HG02763 (cell line): ENCODE data around the gene ERG28.
"Not testable (repeated sequence)": the region's sequence is repeated elsewhere in the genome, so short reads cannot be mapped to it uniquely, and the experiment has no call there.

Experiments
- ATAC-seq: cut with Tn5 transposase; IDR thresholded peaks from one replicate; pipeline ENCODE4 v1.9.1; 2021; ENCODE audit warnings: mild to moderate bottlenecking, moderate library complexity; ENCODE audit not compliant: unreplicated experiment

The ERG28 gene

GRCh38 chr14:75626863-75627262 is 33.8 kb downstream of the ERG28 start:
- no peak for ATAC-seq

GRCh38 chr14:75626396-75626795 is 34.3 kb downstream of the ERG28 start:
- ATAC-seq = no peak

- no peak for ATAC-seq
Measured at GRCh38 chr14:75625034-75625433, 35.6 kb downstream of the ERG28 start.

- no peak for ATAC-seq
Measured at GRCh38 chr14:75619548-75619947, 41.1 kb downstream of the ERG28 start.

- ATAC-seq = no peak
Measured at GRCh38 chr14:75615200-75615599, 45.5 kb downstream of the ERG28 start.

- no peak for ATAC-seq
Measured at GRCh38 chr14:75614179-75614578, 46.5 kb downstream of the ERG28 start.

DNA sequence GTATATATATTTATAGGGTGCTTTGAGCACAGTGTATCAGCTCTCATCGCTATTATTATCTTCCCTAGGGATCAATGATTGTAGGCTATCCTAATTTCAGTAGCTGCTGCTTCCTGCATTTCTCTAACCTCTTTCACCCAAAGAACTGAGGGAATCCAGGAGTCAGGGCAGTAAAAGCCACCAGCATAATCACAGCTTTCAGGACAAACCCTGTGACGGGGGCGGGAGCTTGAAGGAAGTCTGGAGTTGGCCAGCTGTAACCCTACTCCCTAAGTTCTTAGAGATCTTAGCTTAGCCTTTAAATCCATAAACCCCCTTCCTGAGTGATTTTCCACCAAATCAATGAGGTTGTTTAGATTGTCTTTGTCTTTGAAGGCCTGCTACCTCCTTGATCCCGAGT is 48.5 kb downstream of the ERG28 start:
- no peak for ATAC-seq

DNA sequence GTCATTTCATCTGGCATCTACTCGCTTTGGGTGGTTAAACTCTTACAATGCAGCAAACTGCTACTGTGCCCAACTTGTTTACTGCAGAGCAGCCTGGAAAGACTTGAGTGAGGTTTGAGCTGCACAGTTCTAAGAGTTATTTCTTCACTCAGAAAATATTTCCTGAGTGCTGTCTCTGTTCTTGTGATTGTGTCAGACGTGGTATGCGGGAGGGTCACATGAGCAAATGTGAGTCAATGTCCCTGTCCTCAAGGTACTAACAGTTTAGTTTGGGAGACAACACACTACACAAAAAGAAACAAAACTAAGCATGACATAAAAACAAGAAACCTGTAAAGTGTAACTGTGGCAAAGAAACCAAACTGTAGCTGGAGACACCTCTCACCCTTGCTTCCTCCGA is 49.8 kb downstream of the ERG28 start:
- ATAC-seq = no peak

DNA sequence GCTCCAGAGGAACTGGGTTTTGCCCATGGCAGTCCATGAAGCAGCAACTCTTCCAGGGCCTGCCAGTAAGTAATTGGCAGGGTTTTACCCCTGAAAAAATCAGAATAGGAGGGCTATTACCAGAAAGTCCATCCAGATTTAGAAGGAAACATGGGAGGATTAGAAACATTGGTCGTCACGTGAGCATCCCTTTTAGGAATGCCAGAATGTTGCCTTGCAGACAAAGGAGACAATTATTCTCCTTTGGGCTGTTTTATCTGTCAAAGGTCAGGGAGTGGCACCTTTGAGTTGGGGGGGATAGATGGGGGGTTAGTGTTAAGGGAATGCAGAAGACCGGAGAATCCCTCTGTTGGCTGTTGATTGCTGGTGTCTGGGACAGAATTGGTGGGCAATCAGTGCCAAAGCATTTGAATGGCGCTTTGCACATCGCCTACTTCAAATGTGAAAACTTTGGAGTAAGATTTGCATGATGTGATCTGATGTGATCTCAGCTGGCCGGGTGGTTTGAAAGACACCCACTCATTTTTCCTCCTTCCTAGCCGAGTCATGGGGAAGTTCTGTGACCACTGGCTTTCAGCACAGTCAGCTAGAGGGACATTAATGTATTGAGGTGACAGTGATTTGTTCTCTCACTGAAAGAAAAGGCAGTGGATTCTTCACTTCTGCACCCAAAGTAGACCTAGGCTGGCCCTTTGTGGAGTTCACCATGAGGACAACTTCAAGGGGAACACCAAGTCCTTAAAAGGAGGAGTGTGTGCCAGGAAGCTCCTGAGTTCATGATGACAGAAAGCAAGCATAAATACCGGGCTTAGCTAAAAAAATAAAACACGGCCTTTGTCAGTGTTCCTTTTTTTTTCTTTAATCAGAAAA is 50.8 kb downstream of the ERG28 start:
- ATAC-seq = no peak

GRCh38 chr14:75609116-75609515 is 51.6 kb downstream of the ERG28 start:
- no peak for ATAC-seq

DNA sequence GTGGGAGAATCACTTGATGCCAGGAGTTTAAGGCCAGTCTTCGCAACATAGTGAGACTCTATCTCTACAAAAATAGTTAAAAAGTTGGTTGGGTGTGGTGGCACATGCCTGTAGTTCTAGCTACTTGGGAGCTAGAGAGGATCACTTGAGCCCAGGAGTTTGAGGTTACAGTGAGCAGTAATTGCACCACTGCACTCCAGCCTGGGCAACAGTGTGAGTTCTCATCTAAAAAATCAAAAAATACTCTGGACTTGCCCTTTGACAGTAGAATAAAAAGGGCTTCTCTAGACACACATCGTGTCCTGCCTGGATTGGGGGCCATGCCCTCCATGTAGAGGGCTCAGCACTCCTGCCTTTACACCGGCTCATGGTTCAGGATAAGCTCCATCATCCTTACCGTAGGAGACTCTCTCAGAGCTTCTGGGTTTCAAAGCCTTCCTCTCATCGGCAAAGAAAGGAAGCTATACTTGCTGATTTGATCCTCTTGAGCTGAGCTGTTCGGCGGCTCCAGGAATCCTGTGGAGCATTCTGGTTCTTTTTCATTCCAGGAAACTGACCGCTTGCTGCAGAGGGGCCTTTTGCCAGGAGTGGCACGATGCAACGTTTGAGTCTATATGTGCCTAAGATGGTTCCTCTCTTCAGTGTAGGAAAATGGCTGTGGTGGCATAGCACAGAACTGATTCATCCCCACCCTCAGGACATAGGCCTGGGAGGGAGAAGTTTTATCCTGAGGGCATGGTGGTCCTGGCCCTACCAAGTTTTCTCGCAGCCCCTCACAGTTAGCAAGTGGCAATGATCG is 52.6 kb downstream of the ERG28 start:
- no peak for ATAC-seq

- no peak for ATAC-seq
Measured at GRCh38 chr14:75607044-75607443, 53.6 kb downstream of the ERG28 start.

DNA sequence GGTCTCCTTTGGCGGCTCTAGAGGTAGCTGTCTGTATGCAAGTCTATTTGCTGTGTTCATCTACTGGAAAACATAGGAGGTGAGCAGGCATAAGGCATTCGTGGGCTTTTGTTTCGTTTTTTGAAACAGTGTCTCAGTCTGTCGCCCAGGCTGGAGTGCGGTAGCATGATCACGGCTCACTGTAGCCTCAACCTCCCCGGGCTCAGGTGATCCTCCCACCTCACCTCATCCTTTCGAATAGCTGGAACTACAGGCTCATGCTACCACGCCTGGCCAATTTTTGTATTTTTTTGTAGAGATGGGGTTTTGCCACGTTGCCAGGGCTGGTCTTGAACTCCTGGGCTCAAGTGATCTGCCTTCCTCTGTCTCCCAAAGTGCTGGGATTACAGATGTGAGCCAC is 54.8 kb downstream of the ERG28 start:
- ATAC-seq = no peak

- ATAC-seq = no peak
Measured at GRCh38 chr14:75604979-75605851, 55.5 kb downstream of the ERG28 start.

- ATAC-seq = no peak
Measured at GRCh38 chr14:75602503-75602902, 58.2 kb downstream of the ERG28 start.

DNA sequence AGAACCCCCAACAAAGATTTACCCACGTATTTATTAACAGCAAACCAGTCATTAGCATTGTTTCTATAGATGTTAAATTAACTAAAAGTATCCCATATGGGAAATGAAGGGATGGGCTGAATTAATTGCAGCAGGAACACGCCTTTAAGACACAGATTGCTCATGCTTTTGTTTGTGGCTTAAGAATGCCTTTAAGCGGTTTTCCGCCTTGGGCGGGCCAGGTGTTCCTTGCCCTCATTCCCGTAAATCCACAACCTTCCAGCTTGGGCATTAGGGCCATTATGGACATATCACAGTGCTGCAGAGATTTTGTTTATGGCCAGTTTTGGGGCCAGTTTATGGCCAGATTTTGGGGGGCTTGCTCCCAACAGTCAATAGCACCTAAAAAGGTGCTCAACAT is 59.6 kb downstream of the ERG28 start:
- not testable (repeated sequence) for ATAC-seq

- ATAC-seq = not testable (repeated sequence)
Measured at GRCh38 chr14:75600100-75600499, 60.6 kb downstream of the ERG28 start.
